SK-N-SH (cell line): ENCODE results near the gene FLRT1. TPM values are rescaled to one million over a fixed set of nuclear protein-coding genes. Genes with fewer than 3 reads are reported as not detected.

Source experiments
- CTCF ChIA-PET: fragments of 300-600, 350-600 bp; formaldehyde crosslinking; extraction: SDS; loops from one replicate; lab custom pipeline; 2021; lab: Yijun Ruan, JAX
- POLR2A ChIA-PET: fragments of 350-600 bp; sonication (Branson Sonifier 250); formaldehyde crosslinking; extraction: SDS; loops from one replicate; lab custom pipeline; 2020; ENCODE audit warnings: antibody characterized with exemption, inconsistent platforms; lab: Yijun Ruan, JAX
- DNase-seq: peaks from one replicate; pipeline ENCODE4 v3.0.0; 2012
- H2AFZ ChIP-seq: fragments of 200-600 bp; sonication (generic); 2 replicates; pipeline ENCODE4 v1.8.1; 2016; ENCODE audit warnings: antibody characterized with exemption, mild to moderate bottlenecking, low read depth
- H3F3A ChIP-seq: fragments of 200-600 bp; sonication (generic); replicated peaks from 2 replicates; pipeline ENCODE3; 2016; ENCODE audit warnings: antibody characterized with exemption, mild to moderate bottlenecking; ENCODE audit not compliant: insufficient read depth
- H3K27ac ChIP-seq, 2 experiments: fragments of 200-500 bp in 1 of 2; fragments of 200-600 bp in 1 of 2; sonication (Bioruptor generic) in 1 of 2; sonication (generic), shearing (Covaris generic) in 1 of 2; 2 replicates each; pipeline versions ENCODE4 v1.5.1 to v1.6.1; 2014 to 2016; ENCODE audit warnings: low read depth in 2 of 2, inconsistent platforms in 1 of 2, low read length in 1 of 2, mild to moderate bottlenecking in 1 of 2, mixed read lengths in 1 of 2
- H3K27me3 ChIP-seq: fragments of 200-600 bp; sonication (generic), shearing (Covaris generic); 2 replicates; pipeline ENCODE4 v1.6.1; 2016; ENCODE audit warnings: mixed run types; ENCODE audit not compliant: insufficient read depth
- H3K36me3 ChIP-seq, 2 experiments: fragments of 200-500 bp in 1 of 2; fragments of 200-600 bp in 1 of 2; sonication (Bioruptor generic) in 1 of 2; sonication (generic) in 1 of 2; replicated peaks in 1 of 2; 2 replicates each; pipeline versions ENCODE3 to v1.5.1; 2014 to 2016; ENCODE audit warnings: low read length in 1 of 2, mild to moderate bottlenecking in 1 of 2; ENCODE audit not compliant: insufficient read depth in 2 of 2, control insufficient read depth in 1 of 2
- H3K4me1 ChIP-seq, 2 experiments: fragments of 200-500 bp in 1 of 2; fragments of 200-600 bp in 1 of 2; sonication (Bioruptor generic) in 1 of 2; sonication (generic), shearing (Covaris generic) in 1 of 2; 2 replicates each; pipeline versions ENCODE4 v1.5.1 to v1.6.1; 2014 to 2016; ENCODE audit warnings: low read depth in 1 of 2, low read length in 1 of 2, mixed run types in 1 of 2; ENCODE audit not compliant: insufficient read depth in 2 of 2, control insufficient read depth in 1 of 2
- H3K4me2 ChIP-seq: fragments of 200-600 bp; sonication (generic), shearing (Covaris generic); 2 replicates; pipeline ENCODE4 v1.6.1; 2017; ENCODE audit warnings: mixed run types
- H3K4me3 ChIP-seq, 2 experiments: fragments of 200-500 bp in 1 of 2; fragments of 200-600 bp in 1 of 2; sonication (Bioruptor generic) in 1 of 2; sonication (generic), shearing (Covaris generic) in 1 of 2; 2 replicates each; pipeline versions ENCODE4 v1.5.1 to v1.8.1; 2014 to 2016; ENCODE audit warnings: low read depth in 2 of 2, inconsistent platforms in 1 of 2, low read length in 1 of 2, mild to moderate bottlenecking in 1 of 2, mixed read lengths in 1 of 2, moderate library complexity in 1 of 2
- H3K79me2 ChIP-seq: fragments of 200-600 bp; sonication (generic); 2 replicates; pipeline ENCODE4 v1.8.1; 2017; ENCODE audit warnings: mild to moderate bottlenecking; ENCODE audit not compliant: insufficient read depth
- H3K9ac ChIP-seq: fragments of 200-600 bp; sonication (generic); 2 replicates; pipeline ENCODE4 v1.6.1; 2017; ENCODE audit warnings: mixed run types
- H3K9me2 ChIP-seq: fragments of 200-600 bp; sonication (generic); 2 replicates; pipeline ENCODE4 v1.6.1; 2017; ENCODE audit warnings: mixed run types
- H3K9me3 ChIP-seq: fragments of 200-600 bp; sonication (generic); 2 replicates; pipeline ENCODE4 v1.6.1; 2017; ENCODE audit warnings: mixed run types, mild to moderate bottlenecking, moderate library complexity
- H4K20me1 ChIP-seq: fragments of 200-600 bp; sonication (generic); 2 replicates; pipeline ENCODE4 v1.6.1; 2017; ENCODE audit warnings: mild to moderate bottlenecking, mixed run types; ENCODE audit not compliant: insufficient read depth
- JUND ChIP-seq: IDR thresholded peaks from 2 replicates; pipeline ENCODE4 v1.4.0; 2012
- POLR2AphosphoS5 ChIP-seq: IDR thresholded peaks from 2 replicates; pipeline ENCODE4 v1.6.1; 2012; ENCODE audit warnings: low read depth, low read length
- TAF1 ChIP-seq: IDR thresholded peaks from 2 replicates; pipeline ENCODE4 v1.6.1; 2012; ENCODE audit warnings: low read depth, mild to moderate bottlenecking, low read length, moderate library complexity, borderline replicate concordance
- TEAD4 ChIP-seq: IDR thresholded peaks from 2 replicates; pipeline ENCODE4 v1.4.0; 2012; ENCODE audit warnings: mild to moderate bottlenecking, borderline replicate concordance; ENCODE audit not compliant: insufficient read depth
- WGBS: methylation state at CpG from one replicate; pipeline ENCODE4 v1.1.6; 2017; ENCODE audit warnings: low lambda C conversion rate; 5-methylcytosine and 5-hydroxymethylcytosine counted together
- polyA plus RNA-seq, 3 experiments: library from polyadenylated mRNA; depleted of rRNA; stranded (reverse); fragments of >200 nt; gene quantifications; 2 replicates each; pipeline ENCODE4 v1.2.3, GENCODE V29; 2012
- TF ChIP-seq, protein P1 (sequence below): fragments of 200-600 bp; sonication (generic); IDR thresholded peaks from 2 replicates; pipeline ENCODE4 v1.6.1; 2017; ENCODE audit warnings: antibody characterized with exemption, mild to moderate bottlenecking, moderate library complexity
- TF ChIP-seq, protein P2 (sequence below): fragments of 150-350 bp; IDR thresholded peaks from 2 replicates; pipeline ENCODE4 v1.6.1; 2017; ENCODE audit warnings: antibody characterized with exemption, low read length, low read depth, borderline replicate concordance

The FLRT1 gene
- polyA plus RNA-seq, 1 of the 3 experiments (the other 2 are of a cell fraction): 0.03 TPM

DNA sequence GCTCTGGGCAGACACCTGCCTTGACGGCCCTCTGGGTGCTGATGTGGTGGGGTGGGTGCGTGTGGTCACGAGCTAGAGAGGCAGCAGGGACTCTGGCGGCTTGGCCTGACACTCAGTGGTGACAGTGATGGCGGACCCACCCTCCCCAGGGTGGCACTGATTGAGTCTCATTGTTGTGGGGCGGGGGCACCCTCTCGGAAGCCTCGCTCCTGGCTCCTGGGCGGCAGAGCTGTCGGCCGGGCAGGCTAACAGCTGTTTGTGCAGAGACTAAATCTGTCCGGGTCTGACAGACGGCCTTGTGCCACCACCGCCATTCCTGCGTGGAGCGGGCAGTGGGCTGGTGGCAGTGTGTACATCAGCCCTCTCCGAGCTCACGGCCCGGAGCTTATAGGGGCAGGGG, 15.6 kb downstream of the FLRT1 start:
- Histone ChIP-seq H3K4me1 (peaks cover 0 to 94% of the 10 kb centered on the region in 2 experiments; a peak in 1 of 4 replicates), H3K79me2 (no peaks in the 10 kb centered on the region), H2AFZ (no peak overlapping the region), H3F3A (no peaks in the 10 kb centered on the region), H3K27ac (peak overlapping the region in 1 of 2 experiments; percentile 100; a peak in 1 of 4 replicates), H3K9me2 (no peaks in the 10 kb centered on the region), H3K9me3 (no peaks in the 10 kb centered on the region), H3K27me3 (no peaks in the 10 kb centered on the region), H3K4me3 (no peak overlapping the region), H3K36me3 (no peaks in the 10 kb centered on the region), H3K9ac (no peak overlapping the region), H3K4me2 (no peak overlapping the region), H4K20me1 (no peaks in the 10 kb centered on the region)
- ChIA-PET POLR2A (interaction anchor here (0.6 to 1.0 kb wide), 2 partner anchors 13 to 34 kb away, joined by 3 to 4 read pairs; no protein-coding TSS in a partner anchor), CTCF (no interaction called here)
- WGBS: 96% methylated on average over 6 of the region's 19 CpGs
- TF ChIP-seq TEAD4 (no peak), JUND (no peak), TAF1 (no peak)
- TF ChIP-seq, protein P1, sequence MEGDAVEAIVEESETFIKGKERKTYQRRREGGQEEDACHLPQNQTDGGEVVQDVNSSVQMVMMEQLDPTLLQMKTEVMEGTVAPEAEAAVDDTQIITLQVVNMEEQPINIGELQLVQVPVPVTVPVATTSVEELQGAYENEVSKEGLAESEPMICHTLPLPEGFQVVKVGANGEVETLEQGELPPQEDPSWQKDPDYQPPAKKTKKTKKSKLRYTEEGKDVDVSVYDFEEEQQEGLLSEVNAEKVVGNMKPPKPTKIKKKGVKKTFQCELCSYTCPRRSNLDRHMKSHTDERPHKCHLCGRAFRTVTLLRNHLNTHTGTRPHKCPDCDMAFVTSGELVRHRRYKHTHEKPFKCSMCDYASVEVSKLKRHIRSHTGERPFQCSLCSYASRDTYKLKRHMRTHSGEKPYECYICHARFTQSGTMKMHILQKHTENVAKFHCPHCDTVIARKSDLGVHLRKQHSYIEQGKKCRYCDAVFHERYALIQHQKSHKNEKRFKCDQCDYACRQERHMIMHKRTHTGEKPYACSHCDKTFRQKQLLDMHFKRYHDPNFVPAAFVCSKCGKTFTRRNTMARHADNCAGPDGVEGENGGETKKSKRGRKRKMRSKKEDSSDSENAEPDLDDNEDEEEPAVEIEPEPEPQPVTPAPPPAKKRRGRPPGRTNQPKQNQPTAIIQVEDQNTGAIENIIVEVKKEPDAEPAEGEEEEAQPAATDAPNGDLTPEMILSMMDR: no peak
- DNase-seq: no peak

DNA sequence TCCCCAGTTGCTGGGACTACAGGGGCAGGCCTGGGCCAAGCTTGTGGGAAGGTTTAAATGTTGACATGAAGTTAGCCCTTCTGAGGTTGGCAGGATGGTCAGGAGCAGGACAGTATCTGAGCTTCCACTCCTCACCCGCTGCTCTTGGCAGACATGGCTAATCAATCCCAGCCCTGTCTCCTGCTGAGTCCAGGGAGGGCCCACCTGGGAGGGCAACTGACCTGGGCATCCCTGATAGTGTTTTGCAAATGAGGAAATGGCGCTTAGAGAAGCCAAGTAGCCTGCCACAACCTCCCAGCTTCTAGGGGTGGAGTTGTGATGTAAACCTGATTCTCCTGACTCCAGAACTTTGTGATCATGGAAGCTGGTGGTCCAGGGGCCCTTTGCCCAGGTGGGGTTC, 16.7 kb downstream of the FLRT1 start:
- H3K4me2 ChIP-seq: no peak overlapping the region
- no peaks in the 10 kb centered on the region for H4K20me1 ChIP-seq
- CTCF ChIA-PET: interaction anchor here (1.0 kb wide), 1 partner anchor 96 kb away, joined by 4 read pairs; no protein-coding TSS in a partner anchor
- no peaks in the 10 kb centered on the region for H3K9me3 ChIP-seq
- H3K9ac ChIP-seq: no peak overlapping the region
- H3K4me1 ChIP-seq: peaks cover 0 to 94% of the 10 kb centered on the region in 2 experiments; a peak in 1 of 4 replicates
- TF ChIP-seq, protein P2, sequence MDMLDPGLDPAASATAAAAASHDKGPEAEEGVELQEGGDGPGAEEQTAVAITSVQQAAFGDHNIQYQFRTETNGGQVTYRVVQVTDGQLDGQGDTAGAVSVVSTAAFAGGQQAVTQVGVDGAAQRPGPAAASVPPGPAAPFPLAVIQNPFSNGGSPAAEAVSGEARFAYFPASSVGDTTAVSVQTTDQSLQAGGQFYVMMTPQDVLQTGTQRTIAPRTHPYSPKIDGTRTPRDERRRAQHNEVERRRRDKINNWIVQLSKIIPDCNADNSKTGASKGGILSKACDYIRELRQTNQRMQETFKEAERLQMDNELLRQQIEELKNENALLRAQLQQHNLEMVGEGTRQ: no peak
- TF ChIP-seq, protein P1: no peak
- no peak for TF ChIP-seq POLR2AphosphoS5
- TF ChIP-seq, all 33 proteins: peak for 0
- Histone ChIP-seq H3F3A (no peaks in the 10 kb centered on the region), H3K9me2 (no peaks in the 10 kb centered on the region), H3K36me3 (no peaks in the 10 kb centered on the region), H2AFZ (no peak overlapping the region), H3K79me2 (no peaks in the 10 kb centered on the region), H3K27ac (peak overlapping the region in 1 of 2 experiments; percentile 100; a peak in 2 of 4 replicates), H3K27me3 (no peaks in the 10 kb centered on the region), H3K4me3 (no peak overlapping the region)
- no peak for DNase-seq
- WGBS: 100% methylated on average over 1 of the region's 2 CpGs
- POLR2A ChIA-PET: interaction anchor here (1.0 kb wide), 1 partner anchor 12 kb away, joined by 3 read pairs; no protein-coding TSS in a partner anchor
